ENCODE results near the gene HTT. TPM values are rescaled to one million over a fixed set of nuclear protein-coding genes. Genes with fewer than 3 reads are reported as not detected.
"Not testable (repeated sequence)": the region's sequence is repeated elsewhere in the genome, so short reads cannot be mapped to it uniquely, and the experiment has no call there.

Gene HTT
- total RNA-seq, 3 donors from 2014 or later: 50.5 to 59.3 (median 51.5) TPM

DNA sequence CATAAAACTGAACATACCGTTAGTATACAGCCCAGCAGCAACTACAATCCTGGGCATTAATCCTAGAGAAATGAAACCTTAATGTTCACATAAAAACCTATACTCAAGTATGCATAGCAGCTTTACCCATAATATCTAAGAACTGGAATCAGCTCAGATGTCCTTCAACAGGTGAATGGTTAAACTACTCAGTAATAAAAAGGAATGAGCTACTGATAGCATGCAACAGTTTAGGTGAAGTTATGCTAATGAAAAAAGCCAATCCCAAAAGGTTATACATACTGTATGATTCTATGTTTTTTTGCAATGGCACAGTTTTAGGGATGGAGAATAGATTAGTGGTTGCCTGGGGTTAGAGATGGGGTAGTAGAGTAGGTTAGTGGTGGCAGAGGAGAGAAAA is 9.3 kb downstream of the HTT start:
- ATAC-seq: no peak
- no peak overlapping the region for H3K4me3 Mint-ChIP-seq
- DNase-seq: no peak
- H3K27me3 Mint-ChIP-seq (ENCODE audit: low read depth): no peaks in the 10 kb centered on the region
- H3K9me3 Mint-ChIP-seq: no peaks in the 10 kb centered on the region
- peaks cover 25% of the 10 kb centered on the region for H3K36me3 Mint-ChIP-seq (ENCODE audit: insufficient read depth)
- H3K4me1 Mint-ChIP-seq (ENCODE audit: low read depth): peaks cover 54% of the 10 kb centered on the region

DNA sequence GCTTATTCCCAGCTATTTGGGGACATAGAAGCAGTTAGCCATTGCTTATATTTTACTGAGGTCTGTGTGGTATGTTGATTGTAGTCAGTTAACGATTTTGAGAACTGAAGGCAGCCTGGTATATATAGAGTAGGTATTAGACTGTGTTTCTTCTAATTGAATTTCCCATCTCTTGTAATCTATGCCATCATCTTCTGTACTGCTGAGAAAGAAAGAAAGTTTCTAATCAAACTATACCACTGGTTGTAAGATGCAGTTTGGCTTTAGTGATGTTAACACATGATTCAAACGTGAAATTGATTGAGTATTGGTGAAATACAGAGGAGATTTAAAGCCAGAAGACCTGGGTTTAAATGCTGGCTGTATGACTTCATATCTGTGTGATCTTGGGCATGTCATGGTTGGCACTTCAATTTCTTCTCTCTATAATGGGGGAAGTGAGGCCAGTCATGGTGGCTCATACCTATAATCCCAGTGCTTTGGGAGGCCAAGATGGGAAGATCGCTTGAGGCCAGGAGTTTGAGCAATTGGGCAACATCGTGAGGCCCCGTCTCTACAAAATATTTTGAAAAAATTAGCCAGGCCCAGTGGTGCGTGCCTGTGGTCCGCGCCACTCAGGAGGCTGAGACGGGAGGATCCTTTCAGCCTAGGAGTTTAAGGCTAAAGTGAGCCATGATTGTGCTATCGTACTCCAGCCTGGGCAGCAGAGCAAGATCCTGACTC is 11.6 kb downstream of the HTT start:
- peak; percentile 6 to 9 for ATAC-seq
- Mint-ChIP-seq H3K9me3 (no peaks in the 10 kb centered on the region), H3K36me3 (ENCODE audit: insufficient read depth) (peaks cover 23% of the 10 kb centered on the region), H3K4me3 (peak overlapping the region; percentile 19), H3K27me3 (ENCODE audit: low read depth) (no peaks in the 10 kb centered on the region), H3K4me1 (ENCODE audit: low read depth) (peaks cover 44% of the 10 kb centered on the region)
- DNase-seq: no peak

GRCh38 chr4:3087115-3087797 is 12.8 kb downstream of the HTT start:
- ATAC-seq (no peak), DNase-seq (no peak)
- H3K4me3 Mint-ChIP-seq: no peak overlapping the region
- no peaks in the 10 kb centered on the region for H3K9me3 Mint-ChIP-seq
- no peaks in the 10 kb centered on the region for H3K27me3 Mint-ChIP-seq (ENCODE audit: low read depth)
- H3K4me1 Mint-ChIP-seq (ENCODE audit: low read depth): peaks cover 42% of the 10 kb centered on the region
- peaks cover 23% of the 10 kb centered on the region for H3K36me3 Mint-ChIP-seq (ENCODE audit: insufficient read depth)

DNA sequence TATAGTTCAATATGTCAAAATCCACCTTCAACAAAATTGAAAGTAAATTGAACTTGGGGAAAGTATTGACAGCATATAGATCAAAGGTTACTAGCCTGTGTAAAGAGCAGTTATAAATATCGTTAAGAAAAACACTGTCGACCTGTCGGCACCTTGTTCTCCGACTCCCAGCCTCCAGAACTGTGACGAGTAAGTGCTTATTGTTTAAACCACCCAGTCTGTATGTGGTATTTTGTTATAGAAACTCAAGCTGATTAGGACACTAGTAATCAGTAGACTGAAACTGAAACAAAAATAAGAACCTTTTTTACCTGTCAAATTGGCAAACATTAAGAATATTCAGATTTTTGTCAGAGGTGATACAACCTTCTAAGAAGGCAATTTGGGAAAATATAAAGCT is 17.0 kb downstream of the HTT start:
- ATAC-seq: peak in 1 of 2 donors; percentile 48

GRCh38 chr4:3094701-3095100 is 20.2 kb downstream of the HTT start:
- not testable (repeated sequence) for H3K9me3 Mint-ChIP-seq; H3K4me3 Mint-ChIP-seq; DNase-seq; ATAC-seq; H3K4me1 Mint-ChIP-seq (ENCODE audit: low read depth); H3K27me3 Mint-ChIP-seq (ENCODE audit: low read depth)
- H3K36me3 Mint-ChIP-seq (ENCODE audit: insufficient read depth): peaks cover 38% of the 10 kb centered on the region

More for the DNA sequence above, 17.0 kb downstream of the HTT start:
- H3K4me1 Mint-ChIP-seq (ENCODE audit: low read depth): peaks cover 12% of the 10 kb centered on the region
- DNase-seq: no peak
- H3K9me3 Mint-ChIP-seq: no peaks in the 10 kb centered on the region
- peaks cover 41% of the 10 kb centered on the region for H3K36me3 Mint-ChIP-seq (ENCODE audit: insufficient read depth)
- no peak overlapping the region for H3K4me3 Mint-ChIP-seq
- no peaks in the 10 kb centered on the region for H3K27me3 Mint-ChIP-seq (ENCODE audit: low read depth)

DNA sequence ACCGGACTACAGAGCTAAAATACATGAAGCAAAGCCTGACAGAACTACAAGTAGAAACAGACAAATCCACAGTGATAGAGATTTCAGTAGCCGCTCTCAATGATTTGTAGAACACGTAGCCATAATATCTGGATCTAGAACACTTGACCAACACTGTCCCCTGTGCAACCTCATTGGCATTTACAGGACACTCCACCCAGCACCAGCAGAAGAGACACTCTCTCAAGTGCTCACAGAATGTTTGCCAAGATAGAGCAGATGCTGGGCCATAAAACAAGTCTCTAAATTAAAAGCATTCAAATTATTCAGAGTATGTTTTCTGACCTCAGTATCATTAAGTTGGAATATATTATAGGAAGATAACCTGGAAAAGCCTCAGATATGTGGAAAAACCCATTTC is 21.7 kb downstream of the HTT start:
- Mint-ChIP-seq H3K27me3 (ENCODE audit: low read depth) (no peaks in the 10 kb centered on the region), H3K9me3 (no peaks in the 10 kb centered on the region), H3K4me1 (ENCODE audit: low read depth) (peaks cover 4% of the 10 kb centered on the region), H3K36me3 (ENCODE audit: insufficient read depth) (peaks cover 37% of the 10 kb centered on the region), H3K4me3 (no peak overlapping the region)
- no peak for ATAC-seq
- no peak for DNase-seq

DNA sequence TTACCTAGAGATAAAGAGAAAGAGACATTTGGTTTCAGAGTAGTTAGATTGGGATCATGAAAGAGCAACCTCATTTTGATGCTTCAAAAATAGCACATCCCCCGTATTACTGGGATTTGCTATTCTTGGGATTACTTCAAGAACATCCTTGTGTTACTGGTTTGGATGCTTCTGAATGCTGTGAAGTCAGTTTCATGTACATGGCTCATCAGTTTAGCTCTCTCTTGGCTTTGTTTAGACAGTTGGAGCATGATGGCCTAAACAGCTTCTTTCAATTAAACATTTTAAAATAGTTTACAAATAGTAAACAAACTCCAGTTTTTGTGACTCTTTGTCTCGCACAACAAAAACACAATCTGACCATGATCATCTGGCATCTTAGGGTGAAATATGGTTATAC is 23.9 kb downstream of the HTT start:
- Mint-ChIP-seq H3K36me3 (ENCODE audit: insufficient read depth) (peaks cover 38% of the 10 kb centered on the region), H3K4me1 (ENCODE audit: low read depth) (no peaks in the 10 kb centered on the region), H3K9me3 (no peaks in the 10 kb centered on the region), H3K27me3 (ENCODE audit: low read depth) (no peaks in the 10 kb centered on the region), H3K4me3 (no peak overlapping the region)
- DNase-seq: no peak
- no peak for ATAC-seq

DNA sequence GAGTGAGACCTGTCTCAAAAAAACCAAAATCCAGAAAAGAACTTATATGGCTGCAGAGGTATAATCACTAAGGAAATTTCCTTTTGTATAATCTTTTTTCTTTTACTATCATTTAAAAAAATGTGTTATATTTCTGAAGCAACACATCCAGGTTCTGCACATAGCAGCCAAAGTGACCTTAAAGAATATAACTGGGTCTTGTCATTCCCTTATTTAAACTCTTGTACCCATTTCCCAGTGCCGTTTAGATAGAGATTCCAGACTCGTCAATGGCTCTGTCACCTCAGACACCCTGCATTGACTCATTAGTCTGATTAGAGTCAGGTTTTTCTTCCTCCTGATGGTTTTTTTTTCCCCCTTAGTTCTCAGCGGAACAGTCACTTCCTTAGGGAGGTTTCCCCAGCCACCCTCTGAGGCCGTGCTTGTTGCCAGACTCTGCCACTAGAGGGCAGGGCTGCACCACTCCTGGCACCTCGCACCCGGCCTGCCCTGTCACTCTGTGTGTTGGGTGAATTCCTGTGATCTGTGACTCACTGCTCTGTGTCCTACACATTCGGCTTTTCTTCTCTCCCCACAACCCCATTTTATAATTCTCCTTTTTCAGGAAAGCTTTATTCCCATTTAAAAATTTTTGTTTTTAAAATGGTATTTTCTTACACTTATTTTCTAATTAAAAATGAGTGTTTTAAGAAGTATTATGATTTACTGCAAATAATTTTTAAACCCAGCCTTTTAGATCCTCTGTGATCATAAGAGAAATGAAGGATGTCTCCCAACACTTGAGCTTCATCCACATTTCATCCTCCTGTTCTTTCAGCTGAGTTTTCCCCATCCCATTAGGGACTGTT is 32.1 kb downstream of the HTT start:
- peak; percentile 100 for ATAC-seq
- Mint-ChIP-seq H3K4me1 (ENCODE audit: low read depth) (peaks cover 4% of the 10 kb centered on the region), H3K9me3 (no peaks in the 10 kb centered on the region), H3K36me3 (ENCODE audit: insufficient read depth) (peaks cover 30% of the 10 kb centered on the region), H3K27me3 (ENCODE audit: low read depth) (no peaks in the 10 kb centered on the region), H3K4me3 (no peak overlapping the region)
- peak; percentile 91 for DNase-seq

- DNase-seq: no peak
- Mint-ChIP-seq H3K36me3 (ENCODE audit: insufficient read depth) (peaks cover 30% of the 10 kb centered on the region), H3K4me3 (no peak overlapping the region), H3K9me3 (no peaks in the 10 kb centered on the region), H3K27me3 (ENCODE audit: low read depth) (no peaks in the 10 kb centered on the region), H3K4me1 (ENCODE audit: low read depth) (peaks cover 4% of the 10 kb centered on the region)
- ATAC-seq: no peak
Measured at GRCh38 chr4:3107271-3107670, 32.8 kb downstream of the HTT start.

DNA sequence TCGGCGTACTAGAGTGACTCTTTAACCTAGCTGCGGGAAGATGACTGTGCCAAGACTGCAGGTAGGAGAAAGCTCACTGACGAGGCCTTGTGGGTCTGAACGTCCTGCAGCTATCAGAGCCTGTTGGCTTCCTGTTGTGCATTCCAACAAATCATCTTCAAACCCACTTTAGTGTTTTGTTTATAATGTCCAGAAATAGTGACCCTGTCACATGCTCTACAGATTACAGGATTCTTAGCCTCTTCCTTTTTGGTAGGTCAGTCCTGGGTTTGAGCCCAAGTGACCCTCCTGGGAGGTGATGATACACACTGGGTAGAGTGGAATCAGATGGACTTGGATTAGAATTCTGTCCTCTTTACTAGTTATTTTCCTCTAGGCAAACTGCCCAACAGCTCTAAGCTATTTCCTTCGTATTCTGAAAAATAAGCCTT is 33.2 kb downstream of the HTT start:
- no peak for DNase-seq
- no peaks in the 10 kb centered on the region for H3K27me3 Mint-ChIP-seq (ENCODE audit: low read depth)
- peaks cover 34% of the 10 kb centered on the region for H3K36me3 Mint-ChIP-seq (ENCODE audit: insufficient read depth)
- no peak overlapping the region for H3K4me3 Mint-ChIP-seq
- H3K9me3 Mint-ChIP-seq: no peaks in the 10 kb centered on the region
- no peak for ATAC-seq
- peaks cover 4% of the 10 kb centered on the region for H3K4me1 Mint-ChIP-seq (ENCODE audit: low read depth)

DNA sequence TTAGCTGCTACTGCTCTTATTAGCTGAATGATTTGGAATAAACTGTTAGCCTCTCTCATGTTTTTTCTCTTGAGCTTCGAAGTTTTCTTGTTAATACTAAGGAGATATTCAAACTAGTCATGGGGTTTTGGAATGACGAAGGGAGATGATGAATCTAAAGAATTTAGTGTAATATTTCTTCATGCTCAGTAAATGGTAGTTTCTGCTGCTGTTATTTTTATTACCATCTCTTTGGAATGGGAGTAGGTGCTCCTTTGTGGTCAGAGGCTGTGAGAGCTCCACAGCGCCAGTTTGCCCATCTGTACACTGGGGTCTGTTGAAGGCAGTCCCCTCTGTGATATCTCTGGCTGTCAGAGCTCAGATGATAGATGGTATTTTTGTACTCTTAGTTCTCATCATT is 33.7 kb downstream of the HTT start:
- Mint-ChIP-seq H3K9me3 (no peaks in the 10 kb centered on the region), H3K4me3 (no peak overlapping the region), H3K36me3 (ENCODE audit: insufficient read depth) (peaks cover 37% of the 10 kb centered on the region), H3K27me3 (ENCODE audit: low read depth) (no peaks in the 10 kb centered on the region), H3K4me1 (ENCODE audit: low read depth) (peaks cover 4% of the 10 kb centered on the region)
- ATAC-seq (no peak), DNase-seq (no peak)

GRCh38 chr4:3111461-3111860 is 37.0 kb downstream of the HTT start:
- no peak for ATAC-seq
- Mint-ChIP-seq H3K36me3 (ENCODE audit: insufficient read depth) (peaks cover 48% of the 10 kb centered on the region), H3K4me1 (ENCODE audit: low read depth) (peaks cover 3% of the 10 kb centered on the region), H3K4me3 (no peak overlapping the region), H3K9me3 (no peaks in the 10 kb centered on the region), H3K27me3 (ENCODE audit: low read depth) (no peaks in the 10 kb centered on the region)
- DNase-seq: no peak

DNA sequence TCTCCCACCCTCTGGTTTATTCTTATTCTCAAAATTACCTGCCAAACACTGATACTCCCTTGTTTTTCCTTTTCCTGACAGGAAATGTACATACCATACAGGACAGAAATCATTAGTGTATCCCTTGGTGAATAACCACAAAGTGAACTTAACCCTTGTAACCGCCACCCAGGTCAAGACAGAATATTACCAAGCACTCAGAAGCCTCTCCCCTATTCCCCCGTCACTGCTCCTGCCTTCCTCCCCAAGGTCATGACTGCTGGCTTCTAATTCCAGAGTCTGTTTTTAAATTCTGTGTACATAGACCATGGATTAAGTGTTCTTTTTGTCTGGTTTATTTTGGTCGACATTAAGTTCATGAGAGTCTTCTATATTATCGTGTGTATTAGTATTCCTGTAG is 37.7 kb downstream of the HTT start:
- H3K4me3 Mint-ChIP-seq: no peak overlapping the region
- H3K27me3 Mint-ChIP-seq (ENCODE audit: low read depth): no peaks in the 10 kb centered on the region
- no peak for DNase-seq
- H3K9me3 Mint-ChIP-seq: no peaks in the 10 kb centered on the region
- no peaks in the 10 kb centered on the region for H3K4me1 Mint-ChIP-seq (ENCODE audit: low read depth)
- ATAC-seq: no peak
- H3K36me3 Mint-ChIP-seq (ENCODE audit: insufficient read depth): peaks cover 46% of the 10 kb centered on the region

DNA sequence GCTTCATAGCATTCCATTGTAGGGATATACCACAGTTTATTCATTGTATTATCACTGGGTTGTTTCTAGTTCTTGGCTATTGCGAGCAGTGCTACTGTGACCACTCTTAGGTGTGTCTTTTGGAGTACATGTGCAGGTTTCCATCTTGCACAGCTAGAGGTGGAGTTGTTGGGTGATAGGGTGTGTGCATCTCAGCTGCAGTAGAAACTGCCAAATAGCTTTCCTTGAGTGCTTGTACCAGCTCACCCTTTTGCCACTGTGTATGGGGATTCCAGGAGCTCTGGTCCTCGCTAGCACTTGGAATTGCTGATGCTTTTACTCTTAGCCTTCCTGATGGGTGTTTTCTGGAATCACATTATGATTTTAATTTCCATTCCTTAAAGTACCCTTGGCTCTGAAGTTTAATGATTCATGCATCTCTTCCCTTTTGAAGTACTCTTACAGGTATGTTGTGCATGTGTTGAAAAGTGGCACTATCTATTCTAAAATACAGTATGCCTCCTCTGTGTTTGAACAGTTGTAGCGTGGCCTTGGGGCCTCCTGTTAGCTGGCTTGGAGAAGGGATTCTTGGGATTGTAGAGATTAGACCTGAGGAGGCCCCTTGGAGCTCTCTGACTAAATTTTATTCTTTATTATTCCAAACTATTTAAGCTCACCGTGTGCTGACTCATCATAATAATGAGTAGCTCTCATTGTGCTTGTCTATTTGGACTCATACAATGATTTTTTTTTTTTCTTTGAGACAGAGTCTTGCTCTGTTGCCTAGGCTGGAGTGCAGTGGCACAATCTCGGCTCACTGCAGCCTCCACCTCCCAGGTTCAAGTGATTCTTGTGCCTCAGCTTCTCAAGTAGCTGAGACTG is 38.4 kb downstream of the HTT start:
- Mint-ChIP-seq H3K4me3 (no peak overlapping the region), H3K36me3 (ENCODE audit: insufficient read depth) (peaks cover 42% of the 10 kb centered on the region), H3K9me3 (no peaks in the 10 kb centered on the region), H3K4me1 (ENCODE audit: low read depth) (no peaks in the 10 kb centered on the region), H3K27me3 (ENCODE audit: low read depth) (no peaks in the 10 kb centered on the region)
- DNase-seq: no peak
- no peak for ATAC-seq
